LNCaP clone FGC (cell line): ENCODE results near the gene HORMAD2.

ENCODE experiments used
- DNase-seq: peaks from one replicate; pipeline ENCODE4 v3.0.0-alpha.2; 2011; ENCODE audit warnings: low read depth
- H3K4me3 ChIP-seq: 2 replicates; pipeline ENCODE4 v1.5.1; 2011; ENCODE audit warnings: mild to moderate bottlenecking, low read depth, low read length, control low read depth
- CTCF ChIP-seq: IDR thresholded peaks from 2 replicates; pipeline ENCODE4 v1.5.1; 2012; ENCODE audit warnings: mild to moderate bottlenecking; ENCODE audit not compliant: control insufficient read depth, insufficient read depth; ENCODE audit errors: extremely low read depth

HORMAD2 gene

GRCh38 chr22:30073743-30074142 is 6.5 kb upstream of the HORMAD2 start:
- no peak overlapping the region for H3K4me3 ChIP-seq
- TF ChIP-seq CTCF: no peak
- no peak for DNase-seq

- no peak overlapping the region for H3K4me3 ChIP-seq
- no peak for DNase-seq
- no peak for TF ChIP-seq CTCF
These were observed 6.1 kb upstream of the HORMAD2 start for GRCh38 chr22:30074147-30074546.

- TF ChIP-seq CTCF: no peak
- H3K4me3 ChIP-seq: no peak overlapping the region
- DNase-seq: no peak
These were observed 5.3 kb upstream of the HORMAD2 start for GRCh38 chr22:30074994-30075393.

- H3K4me3 ChIP-seq: no peak overlapping the region
- TF ChIP-seq CTCF: no peak
- no peak for DNase-seq
These were observed 2.9 kb upstream of the HORMAD2 start for GRCh38 chr22:30077279-30077880.

- DNase-seq: no peak
- no peak overlapping the region for H3K4me3 ChIP-seq
- no peak for TF ChIP-seq CTCF
These were observed 1.6 kb upstream of the HORMAD2 start for GRCh38 chr22:30078320-30079311.

- TF ChIP-seq CTCF: no peak
- no peak for DNase-seq
- H3K4me3 ChIP-seq: no peak overlapping the region
These were observed 541 bp downstream of the HORMAD2 start for GRCh38 chr22:30080805-30081204.
